ENCODE data around the gene WRNIP1. TPM values are rescaled to one million over a fixed set of nuclear protein-coding genes. Genes with fewer than 3 reads are reported as not detected.

The WRNIP1 gene
- total RNA-seq, result 10 to 100 TPM; 51.9 to 66.0 (median 57.3) TPM

GRCh38 chr6:2765166-2765895 lies at the start of gene WRNIP1:
Gene WRNIP1, plus strand, starts transcription at chr6:2765393. Its CDS starts 230 bp downstream, at chr6:2765623.
- H3K36me3 ChIP-seq, result no peaks in the 10 kb centered on the region
- no peaks in the 10 kb centered on the region for H3K27me3 ChIP-seq
- intact Hi-C loops (cut with DNase I; ENCODE audit: low total_unique reads), result loop anchor here (2.0 to 5.0 kb wide), 4 partner anchors 75 to 518 kb away; partner anchors contain the start of genes GMDS, RIPK1 and SERPINB1
- H3K4me3 ChIP-seq, result peak within 1 kb of the TSS; percentile 62 to 88 (median 74)
- in situ Hi-C loops (cut with MboI; ENCODE audit: low sequenced_read_pairs in 4 of 4), result no loop called here
- peaks cover 39 to 47% of the 10 kb centered on the region in 2 donors for H3K4me1 ChIP-seq
- peak; percentile 90 to 92 for TF ChIP-seq POLR2A (IDR thresholded peaks at IDR 0.05)
- TF ChIP-seq, protein P1, sequence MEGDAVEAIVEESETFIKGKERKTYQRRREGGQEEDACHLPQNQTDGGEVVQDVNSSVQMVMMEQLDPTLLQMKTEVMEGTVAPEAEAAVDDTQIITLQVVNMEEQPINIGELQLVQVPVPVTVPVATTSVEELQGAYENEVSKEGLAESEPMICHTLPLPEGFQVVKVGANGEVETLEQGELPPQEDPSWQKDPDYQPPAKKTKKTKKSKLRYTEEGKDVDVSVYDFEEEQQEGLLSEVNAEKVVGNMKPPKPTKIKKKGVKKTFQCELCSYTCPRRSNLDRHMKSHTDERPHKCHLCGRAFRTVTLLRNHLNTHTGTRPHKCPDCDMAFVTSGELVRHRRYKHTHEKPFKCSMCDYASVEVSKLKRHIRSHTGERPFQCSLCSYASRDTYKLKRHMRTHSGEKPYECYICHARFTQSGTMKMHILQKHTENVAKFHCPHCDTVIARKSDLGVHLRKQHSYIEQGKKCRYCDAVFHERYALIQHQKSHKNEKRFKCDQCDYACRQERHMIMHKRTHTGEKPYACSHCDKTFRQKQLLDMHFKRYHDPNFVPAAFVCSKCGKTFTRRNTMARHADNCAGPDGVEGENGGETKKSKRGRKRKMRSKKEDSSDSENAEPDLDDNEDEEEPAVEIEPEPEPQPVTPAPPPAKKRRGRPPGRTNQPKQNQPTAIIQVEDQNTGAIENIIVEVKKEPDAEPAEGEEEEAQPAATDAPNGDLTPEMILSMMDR (IDR thresholded peaks at IDR 0.05 in 4 of 5, conservative IDR thresholded peaks at IDR 0.05 in 1 of 5), result peak; percentile 56 to 81 (median 75)
- no peaks in the 10 kb centered on the region for H3K9me3 ChIP-seq
- DNase-seq (peak; percentile 98 to 100), ATAC-seq (peak; percentile 87 to 90)
- H3K27ac ChIP-seq, result peak within 1 kb of the TSS; percentile 85 to 96 (median 91)

GRCh38 chr6:2715737-2716136 lies 49.5 kb upstream of the WRNIP1 start:
- no peaks in the 10 kb centered on the region for H3K27me3 ChIP-seq
- H3K4me3 ChIP-seq, result no peak overlapping the region
- in situ Hi-C loops (cut with MboI; ENCODE audit: low sequenced_read_pairs in 4 of 4), result no loop called here
- H3K36me3 ChIP-seq, result peaks cover 0 to 6% of the 10 kb centered on the region in 2 donors
- no peaks in the 10 kb centered on the region for H3K9me3 ChIP-seq
- peak overlapping the region in 2 of 4 donors; percentile 72 to 85 for H3K27ac ChIP-seq
- ATAC-seq, result no peak
- TF ChIP-seq POLR2A (IDR thresholded peaks at IDR 0.05), result no peak
- TF ChIP-seq, protein P1 (IDR thresholded peaks at IDR 0.05 in 4 of 5, conservative IDR thresholded peaks at IDR 0.05 in 1 of 5), result no peak
- peaks cover 28 to 32% of the 10 kb centered on the region in 2 donors for H3K4me1 ChIP-seq
- DNase-seq, result no peak
- intact Hi-C loops (cut with DNase I; ENCODE audit: low total_unique reads), result no loop called here

GRCh38 chr6:2716936-2717700 lies 48.1 kb upstream of the WRNIP1 start:
- no peaks in the 10 kb centered on the region for H3K27me3 ChIP-seq
- H3K36me3 ChIP-seq, result peaks cover 0 to 17% of the 10 kb centered on the region in 2 donors
- DNase-seq, result no peak
- intact Hi-C loops (cut with DNase I; ENCODE audit: low total_unique reads), result no loop called here
- ATAC-seq, result no peak
- H3K4me1 ChIP-seq, result peaks cover 23 to 24% of the 10 kb centered on the region in 2 donors
- H3K4me3 ChIP-seq, result no peak overlapping the region
- TF ChIP-seq POLR2A (IDR thresholded peaks at IDR 0.05), result no peak
- TF ChIP-seq, protein P1 (IDR thresholded peaks at IDR 0.05 in 4 of 5, conservative IDR thresholded peaks at IDR 0.05 in 1 of 5), result no peak
- H3K27ac ChIP-seq, result no peak overlapping the region
- in situ Hi-C loops (cut with MboI; ENCODE audit: low sequenced_read_pairs in 4 of 4), result no loop called here
- no peaks in the 10 kb centered on the region for H3K9me3 ChIP-seq

- Histone ChIP-seq H3K36me3 (peaks cover 0 to 18% of the 10 kb centered on the region in 2 donors), H3K27me3 (no peaks in the 10 kb centered on the region), H3K4me1 (peaks cover 12% of the 10 kb centered on the region in 2 donors), H3K4me3 (no peak overlapping the region), H3K9me3 (no peaks in the 10 kb centered on the region), H3K27ac (no peak overlapping the region)
- DNase-seq (no peak), ATAC-seq (no peak)
- TF ChIP-seq, protein P1 (IDR thresholded peaks at IDR 0.05 in 4 of 5, conservative IDR thresholded peaks at IDR 0.05 in 1 of 5), result no peak
- no peak for TF ChIP-seq POLR2A (IDR thresholded peaks at IDR 0.05)
- intact Hi-C loops (cut with DNase I; ENCODE audit: low total_unique reads), result no loop called here
- in situ Hi-C loops (cut with MboI; ENCODE audit: low sequenced_read_pairs in 4 of 4), result no loop called here
These were observed 46.7 kb upstream of the WRNIP1 start for GRCh38 chr6:2718334-2719092.

Measured in gastrocnemius medialis (tissue), 4 donors.